IPS DF 6.9 (cell line): ENCODE data around the gene CPLX1.
"Not testable (repeated sequence)": the region's sequence is repeated elsewhere in the genome, so short reads cannot be mapped to it uniquely, and the experiment has no call there.

Experiments used
- DNase-seq: peaks from one replicate; pipeline ENCODE4 v3.0.0-alpha.2; 2013; ENCODE audit warnings: low read depth, low spot score
- H3K27ac ChIP-seq: one replicate; pipeline ENCODE4 v1.5.1; 2013; ENCODE audit warnings: low read length, control low read depth
- H3K27me3 ChIP-seq: 2 replicates; pipeline ENCODE4 v1.6.1; 2013; ENCODE audit warnings: mild to moderate bottlenecking, low read length; ENCODE audit not compliant: control insufficient read depth, insufficient read depth
- H3K36me3 ChIP-seq: 2 replicates; pipeline ENCODE4 v1.6.1; 2013; ENCODE audit warnings: low read length; ENCODE audit not compliant: control insufficient read depth, insufficient read depth
- H3K4me1 ChIP-seq: 2 replicates; pipeline ENCODE4 v1.6.1; 2013; ENCODE audit warnings: low read length; ENCODE audit not compliant: control insufficient read depth, insufficient read depth
- H3K4me3 ChIP-seq: 2 replicates; pipeline ENCODE4 v1.5.1; 2013; ENCODE audit warnings: mild to moderate bottlenecking, low read length
- H3K9me3 ChIP-seq: 2 replicates; pipeline ENCODE4 v1.6.1; 2013; ENCODE audit warnings: low read length, inconsistent platforms; ENCODE audit not compliant: control insufficient read depth, insufficient read depth
- WGBS: extraction: QIAGEN DNeasy Blood & Tissue Kit; methylation state at CpG from one replicate; pipeline ENCODE4 v1.1.7; 2013; ENCODE audit warnings: mixed read lengths, missing lambda C conversion rate; ENCODE audit not compliant: insufficient read length, insufficient coverage; 5-methylcytosine and 5-hydroxymethylcytosine counted together

CPLX1 gene

DNA sequence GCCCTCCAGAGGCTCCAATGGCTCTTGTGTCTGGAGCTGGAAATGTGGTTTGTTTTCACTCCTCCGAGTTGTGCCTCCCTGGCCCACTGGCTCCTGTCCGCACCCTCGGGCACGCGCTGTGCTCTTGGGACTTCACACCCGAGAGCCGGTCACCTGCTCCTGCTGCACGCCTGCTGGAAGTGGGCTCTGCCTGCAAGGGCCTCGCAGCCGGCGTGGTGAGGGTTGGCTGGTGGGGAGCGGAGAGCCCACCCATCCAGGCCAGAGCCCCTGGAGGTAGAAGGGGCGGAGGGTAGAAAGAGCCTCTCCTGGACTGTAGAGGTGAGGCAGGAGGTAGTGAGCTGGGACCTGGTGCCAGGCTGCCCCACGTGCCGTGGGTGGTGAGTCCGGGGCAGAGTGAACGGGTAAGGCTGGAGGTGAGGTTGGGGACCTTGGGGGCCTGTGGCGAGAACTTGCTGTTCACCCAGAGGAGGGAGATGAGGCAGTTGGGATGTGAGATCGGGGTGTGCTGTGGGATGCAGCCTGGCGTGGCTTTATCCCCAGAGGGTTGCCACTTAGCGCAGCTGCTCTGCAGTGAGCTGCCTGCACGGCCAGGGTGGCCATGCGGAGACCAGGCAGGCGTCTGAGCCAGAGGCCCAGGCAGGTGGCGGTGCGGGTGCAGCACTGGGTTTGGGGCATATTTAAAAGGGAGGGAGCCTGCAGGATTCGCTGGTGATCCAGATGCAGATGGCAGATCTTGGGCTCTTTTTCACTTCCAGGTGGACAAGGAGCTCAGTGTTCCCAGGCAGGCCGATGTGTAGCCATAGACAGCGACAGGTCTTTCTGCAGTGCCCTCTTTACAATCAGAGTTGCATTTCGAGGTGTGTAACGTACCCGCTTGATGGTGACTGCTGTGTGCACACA is 71.5 kb downstream of the CPLX1 start:
- no peak overlapping the region for H3K27ac ChIP-seq
- no CpG with 5 or more reads among the region's 32 CpGs for WGBS
- H3K36me3 ChIP-seq, result peaks cover 5% of the 10 kb centered on the region

GRCh38 chr4:753186-753585 is 72.7 kb downstream of the CPLX1 start:
- H3K27me3 ChIP-seq, H3K36me3 ChIP-seq, DNase-seq, H3K9me3 ChIP-seq, H3K27ac ChIP-seq, H3K4me3 ChIP-seq, H3K4me1 ChIP-seq: not testable (repeated sequence)
- WGBS, result no CpG with 5 or more reads among the region's 13 CpGs

More for the DNA sequence above, 71.5 kb downstream of the CPLX1 start:
- Histone ChIP-seq H3K9me3 (no peaks in the 10 kb centered on the region), H3K4me3 (no peak overlapping the region), H3K4me1 (no peaks in the 10 kb centered on the region), H3K27me3 (no peaks in the 10 kb centered on the region)
- DNase-seq, result no peak

DNA sequence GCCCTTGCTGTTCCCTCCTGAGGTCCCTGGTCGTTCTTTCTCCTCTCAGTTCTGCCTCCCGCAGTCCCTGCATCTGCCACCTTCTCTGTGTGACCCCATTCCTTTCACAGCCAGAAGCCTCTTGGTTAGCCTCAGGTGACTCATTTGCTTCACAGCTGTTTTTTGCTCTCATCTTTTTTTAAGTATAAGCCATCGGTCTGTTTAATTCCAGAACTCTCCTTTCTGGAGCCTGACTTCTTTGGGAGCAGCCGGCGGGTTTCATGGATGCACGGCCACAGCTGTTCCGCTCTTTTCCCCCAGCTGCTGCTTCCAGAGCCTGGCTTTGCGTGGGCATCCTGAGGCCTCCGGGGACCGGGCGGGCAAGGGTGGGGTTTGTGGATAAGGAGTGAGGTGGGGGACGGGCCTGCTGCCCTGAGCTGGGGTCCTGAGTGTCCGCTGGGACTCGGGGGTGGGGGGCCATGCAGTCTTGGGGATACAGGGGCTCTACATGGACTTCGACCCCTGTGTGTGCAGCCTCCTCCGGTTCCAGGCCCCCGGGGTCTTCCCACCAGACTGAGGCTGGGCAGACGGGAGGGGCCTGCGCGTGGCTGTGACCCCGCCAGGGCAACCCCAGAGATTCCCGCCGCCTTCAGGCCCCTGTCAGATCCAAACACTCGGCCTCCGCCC is 73.6 kb downstream of the CPLX1 start:
- Histone ChIP-seq H3K36me3 (peaks cover 11% of the 10 kb centered on the region), H3K4me3 (no peak overlapping the region), H3K9me3 (no peaks in the 10 kb centered on the region), H3K27me3 (no peaks in the 10 kb centered on the region), H3K27ac (no peak overlapping the region), H3K4me1 (no peaks in the 10 kb centered on the region)
- no peak for DNase-seq
- WGBS, result no CpG with 5 or more reads among the region's 25 CpGs

DNA sequence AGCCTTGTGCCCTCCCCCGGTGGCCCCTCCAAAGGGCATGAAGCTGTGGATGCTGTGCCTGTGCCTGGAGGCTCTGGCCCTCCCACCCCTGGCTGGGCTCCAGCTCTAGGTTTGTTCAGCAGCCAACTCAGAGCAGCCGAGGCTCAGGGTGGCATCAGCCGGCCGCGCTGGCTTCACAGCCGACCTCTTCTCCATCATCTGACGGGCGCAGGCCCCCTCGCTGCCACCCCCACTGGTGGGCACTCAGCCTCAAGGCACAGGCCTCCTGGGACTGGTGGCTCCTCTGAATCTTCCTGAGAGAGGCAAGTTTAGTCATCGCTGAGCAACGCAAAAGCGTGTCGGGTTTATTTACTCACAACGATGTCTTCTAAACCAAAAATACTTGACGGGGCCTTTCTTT is 74.3 kb downstream of the CPLX1 start:
- H3K4me3 ChIP-seq, result no peak overlapping the region
- DNase-seq, result no peak
- WGBS, result no CpG with 5 or more reads among the region's 15 CpGs
- no peaks in the 10 kb centered on the region for H3K27me3 ChIP-seq
- H3K36me3 ChIP-seq, result peaks cover 10% of the 10 kb centered on the region
- H3K9me3 ChIP-seq, result no peaks in the 10 kb centered on the region
- no peaks in the 10 kb centered on the region for H3K4me1 ChIP-seq
- no peak overlapping the region for H3K27ac ChIP-seq

- Histone ChIP-seq H3K9me3 (no peaks in the 10 kb centered on the region), H3K27ac (no peak overlapping the region), H3K27me3 (no peaks in the 10 kb centered on the region), H3K4me1 (no peaks in the 10 kb centered on the region), H3K36me3 (peaks cover 10% of the 10 kb centered on the region), H3K4me3 (no peak overlapping the region)
- WGBS, result no CpG with 5 or more reads among the region's 20 CpGs
- DNase-seq, result no peak
Observed at GRCh38 chr4:749698-750666, 75.9 kb downstream of the CPLX1 start.

GRCh38 chr4:748461-748860 is 77.5 kb downstream of the CPLX1 start:
- no peaks in the 10 kb centered on the region for H3K27me3 ChIP-seq
- H3K4me1 ChIP-seq, result no peaks in the 10 kb centered on the region
- DNase-seq, result no peak
- no peak overlapping the region for H3K4me3 ChIP-seq
- H3K9me3 ChIP-seq, result no peaks in the 10 kb centered on the region
- no CpG with 5 or more reads among the region's 19 CpGs for WGBS
- peaks cover 14% of the 10 kb centered on the region for H3K36me3 ChIP-seq
- no peak overlapping the region for H3K27ac ChIP-seq

DNA sequence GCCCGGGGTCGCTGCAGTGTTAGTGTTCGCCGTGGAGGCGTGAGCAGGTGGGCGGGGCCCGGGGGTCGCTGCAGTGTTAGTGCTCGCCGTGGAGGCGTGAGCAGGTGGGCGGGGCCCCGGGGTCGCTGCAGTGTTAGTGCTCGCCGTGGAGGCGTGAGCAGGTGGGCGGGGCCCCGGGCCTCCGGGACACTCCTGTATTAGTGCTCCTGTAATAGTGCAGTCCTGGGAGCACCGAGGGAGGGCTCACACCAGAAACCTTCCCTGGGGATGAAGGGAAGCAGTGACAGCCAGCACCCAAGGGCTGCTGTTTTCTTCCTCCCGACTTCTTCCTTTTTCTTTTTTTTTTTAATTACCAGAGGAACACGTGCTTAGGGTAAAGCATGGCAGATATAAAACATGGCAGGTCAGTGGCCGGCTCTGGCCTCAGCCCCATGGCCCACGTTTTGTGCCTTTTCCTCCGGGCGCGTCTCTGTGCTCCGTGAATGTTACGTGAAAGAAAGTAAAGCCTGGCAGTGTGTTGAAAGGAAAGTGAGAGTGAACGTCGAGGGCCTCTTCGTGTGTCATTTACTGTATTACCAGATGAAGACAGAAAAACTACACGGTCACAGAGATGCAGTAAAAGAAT is 78.3 kb downstream of the CPLX1 start:
- H3K27me3 ChIP-seq, result no peaks in the 10 kb centered on the region
- H3K9me3 ChIP-seq, result no peaks in the 10 kb centered on the region
- DNase-seq, result no peak
- no CpG with 5 or more reads among the region's 34 CpGs for WGBS
- no peak overlapping the region for H3K27ac ChIP-seq
- peaks cover 14% of the 10 kb centered on the region for H3K36me3 ChIP-seq
- no peak overlapping the region for H3K4me3 ChIP-seq
- no peaks in the 10 kb centered on the region for H3K4me1 ChIP-seq

DNA sequence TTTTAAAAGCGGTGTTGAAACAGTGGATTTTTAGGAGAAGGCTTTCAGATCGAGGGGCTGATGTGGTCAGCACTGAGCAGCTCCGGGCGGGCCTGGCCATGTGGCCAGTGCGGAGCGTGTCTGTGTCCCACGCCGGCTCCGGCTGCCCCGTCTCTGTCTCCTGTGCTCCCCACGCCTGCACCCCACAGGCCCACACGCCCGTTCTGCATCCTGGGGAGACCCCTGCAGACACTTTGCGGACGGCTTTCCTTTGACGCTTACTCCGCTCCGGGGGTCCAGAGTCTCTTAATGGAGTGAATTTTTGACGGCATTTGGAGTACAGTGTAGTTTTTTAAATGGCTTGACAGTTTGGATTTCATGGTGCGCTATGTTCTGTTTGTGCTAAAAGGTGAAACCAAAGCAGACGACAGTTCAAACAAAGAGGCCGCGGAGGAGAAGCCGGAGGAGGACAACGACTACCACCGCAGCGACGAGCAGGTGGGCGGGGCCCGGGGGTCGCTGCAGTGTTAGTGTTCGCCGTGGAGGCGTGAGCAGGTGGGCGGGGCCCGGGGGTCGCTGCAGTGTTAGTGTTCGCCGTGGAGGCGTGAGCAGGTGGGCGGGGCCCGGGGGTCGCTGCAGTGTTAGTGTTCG is 81.6 kb downstream of the CPLX1 start:
- Histone ChIP-seq H3K9me3 (no peaks in the 10 kb centered on the region), H3K27me3 (no peaks in the 10 kb centered on the region), H3K4me3 (no peak overlapping the region), H3K4me1 (no peaks in the 10 kb centered on the region), H3K36me3 (peaks cover 14% of the 10 kb centered on the region), H3K27ac (no peak overlapping the region)
- no CpG with 5 or more reads among the region's 44 CpGs for WGBS
- DNase-seq, result no peak

DNA sequence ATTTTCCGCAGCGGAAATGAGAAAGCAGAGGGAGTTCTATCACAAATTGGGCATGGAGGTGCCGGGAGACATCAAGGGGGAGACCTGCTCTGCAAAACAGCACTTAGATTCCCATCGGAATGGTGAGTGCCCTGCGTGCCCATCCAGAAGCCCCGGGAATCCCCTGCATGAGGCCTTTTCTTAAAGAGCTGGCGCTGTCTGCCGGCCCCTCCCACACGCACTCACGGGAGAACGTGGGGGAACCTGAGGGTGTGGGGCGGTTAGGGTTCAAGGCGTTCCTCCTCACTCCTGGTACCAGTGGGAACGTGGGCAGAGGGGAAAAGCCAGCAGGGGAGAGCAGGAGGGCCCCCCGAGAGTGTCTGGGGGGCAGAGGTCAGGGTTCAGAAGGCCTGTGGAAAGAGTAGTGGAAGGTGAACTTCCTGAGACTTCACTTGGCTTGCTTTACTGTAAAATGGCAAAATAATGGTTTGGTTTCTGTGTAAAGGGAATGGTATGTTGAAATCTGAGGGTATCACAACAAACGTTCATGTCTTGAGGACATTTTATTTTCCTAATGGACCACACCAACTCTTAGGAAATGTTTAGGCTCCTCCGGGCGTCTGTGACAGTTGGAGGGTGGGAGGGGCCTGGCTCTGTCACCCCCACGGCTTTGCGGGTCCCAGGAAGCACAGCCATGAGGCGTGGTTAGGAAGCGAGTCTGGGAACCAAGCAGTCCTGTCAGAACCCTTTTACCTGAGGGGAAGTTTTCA is 82.3 kb downstream of the CPLX1 start:
- WGBS, result no CpG with 5 or more reads among the region's 22 CpGs
- no peak for DNase-seq
- Histone ChIP-seq H3K27ac (no peak overlapping the region), H3K9me3 (no peaks in the 10 kb centered on the region), H3K4me3 (no peak overlapping the region), H3K36me3 (peaks cover 14% of the 10 kb centered on the region), H3K27me3 (no peaks in the 10 kb centered on the region), H3K4me1 (no peaks in the 10 kb centered on the region)
